ENCODE data around the gene SCAMP4. TPM values are rescaled to one million over a fixed set of nuclear protein-coding genes. Genes with fewer than 3 reads are reported as not detected.
A peak's percentile ranks its signal among the peaks of the same experiment; 100 is the strongest.

The SCAMP4 gene
- total RNA-seq, 1 experiment from 2014 or later: 81.3 TPM

GRCh38 chr19:1875646-1876495 is 29.3 kb upstream of the SCAMP4 start:
- DNase-seq (ENCODE audit: low spot score): peak; percentile 88
- H3K9me3 Mint-ChIP-seq: no peaks in the 10 kb centered on the region
- no peaks in the 10 kb centered on the region for H3K27me3 Mint-ChIP-seq (ENCODE audit: low read depth)
- H3K4me3 Mint-ChIP-seq: peak overlapping the region; percentile 99
- H3K36me3 Mint-ChIP-seq: peaks cover 4% of the 10 kb centered on the region
- peak overlapping the region; percentile 86 for H3K27ac Mint-ChIP-seq
- ATAC-seq: peak; percentile 84
- ChIA-PET CTCF (interaction anchor here (0.6 to 3.0 kb wide), 17 partner anchors 9 to 135 kb away, joined by 3 to 48 read pairs (median 5); partner anchors contain the start of genes ABHD17A, ADAT3 and SCAMP4), POLR2A (interaction anchor here (0.5 to 1.9 kb wide), 8 partner anchors 9 to 439 kb away, joined by 3 to 15 read pairs (median 4); partner anchors contain the start of genes ABHD17A, ADAT3 and SCAMP4)
- H3K4me1 Mint-ChIP-seq: peaks cover 16% of the 10 kb centered on the region
- TF ChIP-seq FOXP1 (CRISPR knock-in tag; IDR thresholded peaks at IDR 0.05; ENCODE audit: borderline replicate concordance): peak; percentile 90; the same call in 1 of the 2 replicates
- TF ChIP-seq NFYB (CRISPR knock-in tag; conservative IDR thresholded peaks at IDR 0.05; ENCODE audit: low read depth): peak; percentile 26; the same call in 1 of the 2 replicates
- TF ChIP-seq ZNF416 (CRISPR knock-in tag; IDR thresholded peaks at IDR 0.05): no peak; the same call in 1 of the 2 replicates
- TF ChIP-seq NFATC4 (CRISPR knock-in tag; IDR thresholded peaks at IDR 0.05): 0 out of 2 replicates have a peak, but pooled peaks have one; percentile 6
- TF ChIP-seq NFE2L1 (CRISPR knock-in tag; IDR thresholded peaks at IDR 0.05): peak; percentile 90; the same call in 1 of the 2 replicates
- no peak; the same call in 1 of the 2 replicates for TF ChIP-seq E2F1 (CRISPR knock-in tag; IDR thresholded peaks at IDR 0.05)
- TF ChIP-seq E2F5 (CRISPR knock-in tag; IDR thresholded peaks at IDR 0.05): peak; percentile 97
- TF ChIP-seq ZNF512 (CRISPR knock-in tag; IDR thresholded peaks at IDR 0.05; ENCODE audit: borderline replicate concordance): no peak
- no peak for TF ChIP-seq ZNF263 (CRISPR knock-in tag; IDR thresholded peaks at IDR 0.05; ENCODE audit: low read depth)
- no peak for TF ChIP-seq MLX (CRISPR knock-in tag; IDR thresholded peaks at IDR 0.05)
- TF ChIP-seq NR2C2 (CRISPR knock-in tag; IDR thresholded peaks at IDR 0.05): peak; percentile 37; the same call in 1 of the 2 replicates
- no peak; the same call in 1 of the 2 replicates for TF ChIP-seq MYBL2 (CRISPR knock-in tag; IDR thresholded peaks at IDR 0.05)
- TF ChIP-seq SMAD3 (CRISPR knock-in tag; IDR thresholded peaks at IDR 0.05; ENCODE audit: borderline replicate concordance): no peak; the same call in 1 of the 2 replicates
- TF ChIP-seq ZNF121 (CRISPR knock-in tag; IDR thresholded peaks at IDR 0.05): peak; percentile 33; the same call in 1 of the 2 replicates
- peak; percentile 96 for TF ChIP-seq FOXK1 (CRISPR knock-in tag; IDR thresholded peaks at IDR 0.05)
- peak; percentile 94 for TF ChIP-seq SP1 (CRISPR knock-in tag; conservative IDR thresholded peaks at IDR 0.05)
- peak; percentile 86 for TF ChIP-seq ZNF281 (CRISPR knock-in tag; IDR thresholded peaks at IDR 0.05)
- TF ChIP-seq CTCF (IDR thresholded peaks at IDR 0.05): no peak
- TF ChIP-seq ZBTB21 (CRISPR knock-in tag; IDR thresholded peaks at IDR 0.05; ENCODE audit: borderline replicate concordance): peak; percentile 83; the same call in 1 of the 2 replicates
- TF ChIP-seq ATF3 (CRISPR knock-in tag; conservative IDR thresholded peaks at IDR 0.05): no peak
- TF ChIP-seq FOXJ3 (CRISPR knock-in tag; IDR thresholded peaks at IDR 0.05; ENCODE audit: borderline replicate concordance): 0 out of 2 replicates have a peak, but pooled peaks have one; percentile 56
- TF ChIP-seq ZNF138 (CRISPR knock-in tag; conservative IDR thresholded peaks at IDR 0.05): no peak
- TF ChIP-seq FOXP4 (CRISPR knock-in tag; IDR thresholded peaks at IDR 0.05): peak; percentile 92
